Activated CD4-positive, CD25-positive, alpha-beta regulatory T cell (primary cell): ENCODE data around the gene TRIM50.
"Not testable (repeated sequence)": the region's sequence is repeated elsewhere in the genome, so short reads cannot be mapped to it uniquely, and the experiment has no call there.

ENCODE experiments used
- DNase-seq, 4 experiments: peaks; one replicate each; lab custom pipeline; 2025; lab: John Stamatoyannopoulos, UW

The TRIM50 gene

GRCh38 chr7:73327922-73328321, at the start of gene TRIM50, which contains the start of gene FKBP6:
TRIM50 (minus strand) TSS chr7:73328082; CDS start chr7:73324787, 3,295 bp downstream.
FKBP6 (plus strand) TSS chr7:73328161; CDS start chr7:73328429, 268 bp downstream.
- DNase-seq, result not testable (repeated sequence)

DNA sequence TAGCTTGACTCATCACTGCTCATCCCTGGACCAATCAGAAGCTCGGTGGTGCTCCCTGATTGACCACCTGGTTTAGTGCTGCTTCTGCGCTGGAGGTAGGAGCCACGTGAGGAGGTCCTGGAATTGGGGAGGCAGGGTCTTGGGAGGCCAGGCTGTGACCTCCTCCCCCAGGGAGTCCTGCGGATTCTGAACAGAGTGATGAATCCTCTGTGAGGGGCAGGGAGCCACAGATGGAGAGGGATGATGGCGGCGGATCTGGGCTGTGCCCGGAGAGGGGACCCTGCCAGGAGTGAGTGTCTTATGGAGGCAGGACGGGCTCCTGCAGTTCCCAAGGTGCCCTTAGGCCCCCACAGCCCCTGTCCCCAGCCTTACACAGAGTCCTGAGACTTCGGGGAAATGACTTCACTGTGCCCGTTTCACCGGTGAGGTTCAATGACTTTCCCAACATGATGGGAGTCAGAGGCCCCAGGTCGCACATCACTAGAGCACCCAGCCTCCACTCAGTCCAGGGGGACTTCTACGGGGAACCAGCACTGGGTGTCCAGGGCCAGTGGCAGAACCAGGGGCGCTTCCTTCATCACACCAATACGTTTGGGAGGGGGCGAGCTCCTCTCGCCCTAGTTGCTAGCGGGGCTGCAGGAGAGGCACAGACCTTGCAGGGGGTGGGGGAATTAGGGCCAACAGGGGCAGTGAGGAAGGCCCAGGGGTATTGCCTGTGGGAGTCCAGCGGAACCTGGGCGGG, 49.0 kb upstream of the TRIM50 start:
- no peak for DNase-seq

DNA sequence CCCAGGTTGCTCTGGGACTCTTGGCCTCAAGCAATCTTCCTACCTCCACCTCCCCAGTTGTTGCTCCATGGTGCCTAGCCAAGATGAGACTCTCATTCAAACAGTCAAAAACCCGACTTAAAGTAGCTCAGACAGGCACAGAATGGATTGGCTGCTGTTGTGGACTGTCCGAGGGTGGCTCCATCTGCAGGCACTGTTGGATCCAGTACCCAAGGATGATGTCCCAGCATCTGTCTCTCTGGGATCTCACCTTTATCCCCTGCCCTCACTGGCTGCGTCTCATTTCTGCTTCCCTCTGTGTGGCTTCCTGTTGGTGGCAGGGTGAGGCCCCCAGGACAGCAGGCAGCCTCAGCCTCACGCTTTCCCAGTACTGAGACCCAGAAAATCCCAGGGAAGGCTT, 48.4 kb upstream of the TRIM50 start:
- not testable (repeated sequence) for DNase-seq

GRCh38 chr7:73373741-73374140, 45.9 kb upstream of the TRIM50 start:
- DNase-seq, result no peak

GRCh38 chr7:73369622-73370021, 41.7 kb upstream of the TRIM50 start:
- no peak for DNase-seq

DNA sequence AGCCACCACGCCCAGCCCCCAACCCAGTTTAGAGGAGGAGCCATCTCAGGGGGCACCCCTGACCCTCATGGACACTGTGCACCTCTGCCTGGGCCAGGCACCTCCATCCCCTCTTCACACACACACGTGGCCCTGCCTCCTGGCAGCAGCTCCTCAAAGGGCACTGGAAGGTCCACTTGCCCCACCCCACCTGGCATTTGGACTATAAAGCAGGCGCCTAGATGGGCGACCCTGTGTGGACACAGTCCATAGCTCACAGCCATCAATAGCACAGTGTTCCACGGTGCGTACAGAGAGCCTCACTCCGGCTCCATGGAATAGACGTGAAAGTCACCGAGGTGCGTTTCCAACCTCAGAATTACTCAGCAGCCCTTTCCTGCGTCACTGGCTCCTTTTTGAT, 41.1 kb upstream of the TRIM50 start:
- DNase-seq, result no peak

- DNase-seq, result no peak
Observed at GRCh38 chr7:73366990-73367389, 39.1 kb upstream of the TRIM50 start.

GRCh38 chr7:73366127-73366526, 38.2 kb upstream of the TRIM50 start:
- DNase-seq, result no peak

- DNase-seq, result no peak
Observed at GRCh38 chr7:73364006-73364728, 36.3 kb upstream of the TRIM50 start.

DNA sequence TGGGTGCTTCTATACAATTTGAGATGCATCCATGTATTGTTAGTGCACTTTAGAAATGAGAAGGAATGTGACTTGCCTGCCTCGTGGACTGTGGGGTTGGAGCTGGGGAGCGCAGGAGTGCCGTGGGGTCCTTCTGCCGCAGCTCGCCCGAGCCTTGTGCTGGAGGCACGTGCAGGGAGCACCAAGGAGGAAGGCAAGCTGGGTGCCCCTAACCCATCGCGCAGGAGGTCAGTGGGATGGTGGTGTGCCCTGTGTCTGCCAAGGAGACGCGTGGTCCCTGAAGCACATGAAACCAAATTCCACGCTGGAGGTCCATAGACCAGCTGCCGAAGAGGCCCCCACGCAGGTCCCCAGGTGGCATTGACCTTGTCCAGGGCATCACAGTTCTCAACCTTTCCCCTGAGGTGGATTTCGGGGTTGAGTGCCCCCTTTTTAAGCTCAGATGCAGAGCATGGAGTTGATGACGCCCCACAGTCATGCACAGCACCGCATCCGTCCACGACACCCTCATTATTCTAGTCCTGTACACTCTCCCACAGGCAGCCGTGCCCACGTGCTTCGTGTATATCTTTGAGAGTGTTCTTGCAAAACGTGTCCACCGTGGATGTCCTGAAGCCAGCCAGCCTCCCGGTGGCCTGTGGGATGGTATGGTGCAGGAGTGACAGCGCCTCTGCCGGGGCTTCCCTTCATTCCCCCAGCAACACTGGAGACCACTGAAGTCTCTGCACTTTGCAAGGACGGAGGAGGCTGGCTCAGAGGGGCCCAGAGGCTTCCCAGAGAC, 35.5 kb upstream of the TRIM50 start:
- no peak for DNase-seq

DNA sequence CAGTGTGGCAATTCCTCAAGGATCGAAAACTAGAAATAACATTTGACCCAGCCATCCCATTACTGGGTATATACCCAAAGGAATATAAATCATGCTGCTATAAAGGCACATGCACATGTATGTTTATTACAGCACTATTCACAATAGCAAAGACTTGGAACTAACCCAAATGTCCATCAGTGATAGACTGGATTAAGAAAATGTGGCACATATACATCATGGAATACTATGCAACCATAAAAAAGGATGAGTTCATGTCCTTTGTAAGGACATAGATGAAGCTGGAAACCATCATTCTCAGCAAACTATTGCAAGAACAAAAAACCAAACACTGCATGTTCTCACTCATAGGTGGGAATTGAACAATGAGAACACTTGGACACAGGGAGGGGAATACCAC, 32.7 kb upstream of the TRIM50 start:
- not testable (repeated sequence) for DNase-seq

DNA sequence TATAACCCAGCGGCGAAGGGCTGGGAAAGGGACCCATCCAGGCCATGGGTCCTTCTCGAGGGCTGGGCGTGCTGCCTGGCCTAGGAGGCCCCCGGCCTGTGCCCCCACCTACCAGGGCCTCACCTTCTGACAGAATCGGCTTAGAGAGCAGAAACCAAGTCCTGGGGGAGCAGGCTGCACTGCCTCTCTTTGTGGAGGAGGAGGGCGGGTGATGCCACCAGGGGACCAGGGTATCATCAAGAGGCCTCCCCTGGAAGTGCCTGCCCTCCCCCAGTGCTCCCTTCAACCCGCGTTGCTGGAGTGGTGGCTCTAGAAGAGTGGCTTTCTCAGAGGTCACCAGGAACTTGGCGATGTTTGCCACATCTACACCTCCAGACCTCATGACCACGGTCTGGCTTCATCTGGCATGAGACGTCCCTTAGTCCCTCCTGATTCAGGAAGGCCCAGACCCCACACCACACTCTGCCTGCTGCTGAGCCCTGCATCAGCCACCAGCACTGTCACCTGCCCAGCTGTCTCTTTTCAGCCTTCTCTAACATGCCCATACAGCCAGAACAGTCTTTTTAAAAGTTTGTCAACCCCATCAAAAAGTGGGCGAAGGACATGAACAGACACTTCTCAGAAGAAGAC, 32.0 kb upstream of the TRIM50 start:
- no peak for DNase-seq

DNA sequence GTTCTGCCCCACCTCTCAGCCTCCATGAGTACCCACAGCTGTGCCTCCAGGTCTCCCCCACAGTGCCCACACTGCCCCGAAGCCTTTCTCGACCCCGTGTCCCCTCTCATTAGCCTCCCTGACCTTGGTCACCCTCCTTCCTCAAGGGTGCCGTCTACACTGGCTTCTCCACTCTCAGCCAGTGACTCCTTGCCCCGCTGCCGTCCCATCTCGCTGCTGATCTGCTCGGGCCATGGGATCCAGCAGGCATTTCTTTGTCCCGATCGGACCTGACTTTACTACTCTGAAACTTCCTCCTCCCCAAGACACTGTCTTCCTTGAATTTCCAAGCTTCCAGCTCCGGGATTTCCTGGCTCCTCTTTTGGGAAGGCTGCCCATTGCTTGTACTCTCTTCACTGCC, 31.4 kb upstream of the TRIM50 start:
- DNase-seq, result no peak

GRCh38 chr7:73358590-73359275, 30.9 kb upstream of the TRIM50 start:
- no peak for DNase-seq

- no peak for DNase-seq
Observed at GRCh38 chr7:73356159-73356558, 28.3 kb upstream of the TRIM50 start.

GRCh38 chr7:73354821-73355220, 26.9 kb upstream of the TRIM50 start:
- DNase-seq, result no peak

GRCh38 chr7:73354196-73354595, 26.3 kb upstream of the TRIM50 start:
- DNase-seq, result no peak

- no peak for DNase-seq
Observed at GRCh38 chr7:73353243-73353642, 25.4 kb upstream of the TRIM50 start.

- DNase-seq, result no peak
Observed at GRCh38 chr7:73352784-73353183, 24.9 kb upstream of the TRIM50 start.

DNA sequence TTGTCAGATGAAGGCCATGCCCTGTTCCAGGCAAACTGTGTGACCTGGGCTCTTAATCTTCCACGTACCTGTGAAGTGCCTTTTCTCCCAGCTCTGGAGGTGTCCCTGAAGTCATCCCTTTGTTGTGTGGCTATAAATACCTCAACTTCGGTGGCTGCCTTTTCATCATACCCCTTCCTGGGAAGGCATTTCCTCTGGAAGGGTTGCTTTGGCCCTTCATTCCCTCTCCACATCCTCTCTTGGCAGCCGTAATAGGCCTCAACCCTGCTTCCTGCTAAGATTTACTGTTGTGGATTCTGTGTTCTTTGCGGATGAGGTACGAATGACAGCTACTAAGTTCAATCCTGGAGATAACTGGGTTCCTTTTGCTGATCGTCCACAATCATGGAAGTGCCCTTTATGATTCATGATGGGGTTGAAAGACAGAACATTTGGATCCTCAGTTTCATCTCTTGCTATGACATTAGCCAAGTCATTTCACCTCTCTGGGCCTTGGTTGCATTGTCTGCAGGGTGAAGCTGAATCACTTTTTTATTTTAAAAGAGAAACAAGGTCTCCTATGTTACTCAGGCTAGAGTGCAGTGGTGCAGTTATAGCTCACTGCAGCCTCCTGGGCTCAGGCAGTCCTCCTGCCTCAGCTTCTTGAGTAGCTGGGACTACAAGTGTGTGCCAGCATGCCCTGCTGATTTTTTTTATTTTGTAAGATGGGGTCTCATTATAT, 23.7 kb upstream of the TRIM50 start:
- DNase-seq, result no peak
